ENCODE results near the gene BMAL1.

DNA sequence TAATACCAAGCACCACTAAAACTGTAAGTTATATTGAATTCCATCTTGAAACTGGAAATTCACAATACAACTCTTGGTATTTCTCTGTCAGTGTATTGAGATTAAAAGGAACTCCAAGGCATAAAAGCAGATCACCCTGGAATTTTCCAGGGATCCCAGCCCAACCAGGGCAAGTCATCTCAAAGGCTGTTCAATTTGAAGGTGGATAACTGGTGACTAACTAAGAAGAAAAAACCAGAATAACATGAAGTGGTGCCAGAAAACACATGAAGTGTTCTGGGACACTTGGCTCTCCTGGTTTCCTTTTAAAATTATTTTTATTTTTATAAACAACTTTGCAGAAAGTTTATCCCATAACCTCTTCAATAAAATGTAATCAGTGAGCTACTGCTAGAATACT is 7.8 kb upstream of the BMAL1 start:
- TF ChIP-seq, protein P1, sequence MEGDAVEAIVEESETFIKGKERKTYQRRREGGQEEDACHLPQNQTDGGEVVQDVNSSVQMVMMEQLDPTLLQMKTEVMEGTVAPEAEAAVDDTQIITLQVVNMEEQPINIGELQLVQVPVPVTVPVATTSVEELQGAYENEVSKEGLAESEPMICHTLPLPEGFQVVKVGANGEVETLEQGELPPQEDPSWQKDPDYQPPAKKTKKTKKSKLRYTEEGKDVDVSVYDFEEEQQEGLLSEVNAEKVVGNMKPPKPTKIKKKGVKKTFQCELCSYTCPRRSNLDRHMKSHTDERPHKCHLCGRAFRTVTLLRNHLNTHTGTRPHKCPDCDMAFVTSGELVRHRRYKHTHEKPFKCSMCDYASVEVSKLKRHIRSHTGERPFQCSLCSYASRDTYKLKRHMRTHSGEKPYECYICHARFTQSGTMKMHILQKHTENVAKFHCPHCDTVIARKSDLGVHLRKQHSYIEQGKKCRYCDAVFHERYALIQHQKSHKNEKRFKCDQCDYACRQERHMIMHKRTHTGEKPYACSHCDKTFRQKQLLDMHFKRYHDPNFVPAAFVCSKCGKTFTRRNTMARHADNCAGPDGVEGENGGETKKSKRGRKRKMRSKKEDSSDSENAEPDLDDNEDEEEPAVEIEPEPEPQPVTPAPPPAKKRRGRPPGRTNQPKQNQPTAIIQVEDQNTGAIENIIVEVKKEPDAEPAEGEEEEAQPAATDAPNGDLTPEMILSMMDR (IDR thresholded peaks at IDR 0.05; ENCODE audit: borderline replicate concordance, extremely low read depth, low read length, poor library complexity, severe bottlenecking): no peak
- TF ChIP-seq EZH2 (IDR thresholded peaks at IDR 0.05; ENCODE audit: borderline replicate concordance, low read depth, low read length, severe bottlenecking): no peak

Data from DND-41 (cell line).